Measurements from ENCODE around the gene ZNF444.

- TF ChIP-seq POLR2AphosphoS5 (IDR thresholded peaks at IDR 0.05; ENCODE audit: insufficient read depth, low read depth, low read length) (no peak), CTCF (IDR thresholded peaks at IDR 0.05; ENCODE audit: extremely low read depth in 1 of 2, insufficient read depth in 1 of 2, low read depth in 1 of 2, low read length in 2 of 2) (no peak), JUN (IDR thresholded peaks at IDR 0.05; ENCODE audit: borderline replicate concordance, insufficient read depth, insufficient read length, low read depth) (no peak), EZH2 (IDR thresholded peaks at IDR 0.05; ENCODE audit: borderline replicate concordance, low read depth, low read length, severe bottlenecking) (no peak), MYC (IDR thresholded peaks at IDR 0.05; ENCODE audit: low read depth, low read length) (no peak), POLR2A (IDR thresholded peaks at IDR 0.05; ENCODE audit: low read depth, low read length) (no peak), GATA2 (IDR thresholded peaks at IDR 0.05; ENCODE audit: insufficient read depth, insufficient read length, low read depth, low read length) (no peak), FOS (IDR thresholded peaks at IDR 0.05; ENCODE audit: borderline replicate concordance, insufficient read depth, low read length) (no peak), MAX (IDR thresholded peaks at IDR 0.05; ENCODE audit: insufficient read depth, insufficient read length) (no peak)
Measured at GRCh38 chr19:56094449-56094848, 46.6 kb upstream of the ZNF444 start.

Data from endothelial cell of umbilical vein (primary cell).